ENCODE results near the gene EPB41L4B. TPM values are rescaled to one million over a fixed set of nuclear protein-coding genes. Genes with fewer than 3 reads are reported as not detected.

EPB41L4B gene
- total and polyA plus RNA-seq, 2 of the 4 experiments (the other 2 are of a cell fraction) = 0.36 to 0.54 TPM

- BruUV-seq (replicated peaks) = no TSS peak
- Histone ChIP-seq H3K4me1 (ENCODE audit: control insufficient read depth, insufficient read depth, low read length) (no peaks in the 10 kb centered on the region), H3K4me3 (ENCODE audit: insufficient read depth, low read depth, low read length) (no peak overlapping the region), H2BK120ac (ENCODE audit: low read depth, low read length) (no peak overlapping the region), H4K5ac (ENCODE audit: low read depth, low read length) (no peak overlapping the region), H2AK9ac (replicated peaks; ENCODE audit: low read depth, low read length, poor library complexity) (no peak overlapping the region), H3K9me1 (ENCODE audit: insufficient read depth, low read length) (no peaks in the 10 kb centered on the region), H4K20me1 (ENCODE audit: insufficient read depth, low read length) (no peaks in the 10 kb centered on the region), H2BK20ac (ENCODE audit: low read depth, low read length) (no peak overlapping the region), H3K4me2 (ENCODE audit: low read depth, low read length) (no peak overlapping the region), H2BK15ac (ENCODE audit: low read depth, low read length) (no peak overlapping the region), H3K23ac (ENCODE audit: low read depth, low read length) (no peak overlapping the region), H4K91ac (ENCODE audit: insufficient read depth, low read depth, low read length) (no peak overlapping the region), H3K27ac (ENCODE audit: insufficient read depth, low read length) (no peak overlapping the region), H3K79me1 (ENCODE audit: low read depth in 1 of 2, low read length in 2 of 2) (no peaks in the 10 kb centered on the region), H3K56ac (ENCODE audit: extremely low read depth, insufficient read depth, low read length) (no peak overlapping the region), H3K18ac (ENCODE audit: low read depth, low read length) (no peak overlapping the region), H3K14ac (replicated peaks; ENCODE audit: low read depth, low read length) (no peak overlapping the region), H3K9ac (ENCODE audit: low read depth, low read length) (no peak overlapping the region), H2BK5ac (ENCODE audit: low read depth, low read length, poor library complexity, severe bottlenecking) (no peak overlapping the region), H4K8ac (ENCODE audit: low read depth in 2 of 2, low read length in 2 of 2) (no peak overlapping the region), H3K36me3 (ENCODE audit: control insufficient read depth, insufficient read depth, low read length) (no peaks in the 10 kb centered on the region), H3K4ac (ENCODE audit: low read depth, low read length) (no peak overlapping the region), H2AK5ac (ENCODE audit: low read depth, low read length) (no peak overlapping the region), H2AFZ (replicated peaks; ENCODE audit: low read length, poor library complexity) (no peak overlapping the region), H3K9me3 (ENCODE audit: control insufficient read depth, insufficient read depth, low read length) (peaks cover 2% of the 10 kb centered on the region), H3K27me3 (ENCODE audit: control insufficient read depth, insufficient read depth, low read length) (peaks cover 38% of the 10 kb centered on the region)
- TF ChIP-seq CTCF (conservative IDR thresholded peaks at IDR 0.05; ENCODE audit: low read depth, low read length) (no peak), FOS (IDR thresholded peaks at IDR 0.05; ENCODE audit: low read depth, low read length) (no peak), RAD21 (IDR thresholded peaks at IDR 0.05; ENCODE audit: low read length) (no peak), MXI1 (IDR thresholded peaks at IDR 0.05; ENCODE audit: borderline replicate concordance, low read depth, low read length) (no peak), NFE2L2 (IDR thresholded peaks at IDR 0.05; ENCODE audit: low read depth, low read length) (no peak), ELK1 (IDR thresholded peaks at IDR 0.05; ENCODE audit: borderline replicate concordance, low read depth, low read length) (no peak), MAZ (IDR thresholded peaks at IDR 0.05; ENCODE audit: borderline replicate concordance, low read depth, low read length) (no peak), USF2 (IDR thresholded peaks at IDR 0.05; ENCODE audit: low read depth, low read length) (no peak), CHD1 (IDR thresholded peaks at IDR 0.05; ENCODE audit: low read depth, low read length) (no peak), BHLHE40 (IDR thresholded peaks at IDR 0.05; ENCODE audit: low read depth, low read length) (no peak), MAFK (IDR thresholded peaks at IDR 0.05; ENCODE audit: low read depth, low read length) (no peak), POLR2A (IDR thresholded peaks at IDR 0.05; ENCODE audit: low read depth, low read length) (no peak), SMC3 (IDR thresholded peaks at IDR 0.05; ENCODE audit: low read depth, low read length) (no peak), CEBPB (IDR thresholded peaks at IDR 0.05; ENCODE audit: low read depth, low read length) (no peak), RCOR1 (IDR thresholded peaks at IDR 0.05; ENCODE audit: insufficient replicate concordance, low read length) (no peak), RFX5 (IDR thresholded peaks at IDR 0.05; ENCODE audit: low read depth, low read length) (no peak)
- DNase-seq (no peak), ATAC-seq (ENCODE audit: low read depth) (no peak)
- ChIA-PET POLR2A (ENCODE audit: unreplicated experiment) (no interaction called here), CTCF (no interaction called here)
- 80% methylated on average over 2 of the region's 3 CpGs; no CpG with 5 or more reads in 1 of the 2 experiments for WGBS, 2 experiments (ENCODE audit: extremely low coverage in 2 of 2, insufficient read length in 1 of 2)
- intact Hi-C loops (cut with micrococcal nuclease) = no loop called here
- in situ Hi-C loops (cut with MboI; ENCODE audit: low sequenced_read_pairs) = loop anchor here (10.0 kb wide), 1 partner anchor 58 kb away; no protein-coding TSS in a partner anchor
- dilution Hi-C loops (cut with HindIII; ENCODE audit: low sequenced_read_pairs, unreplicated experiment) = no loop called here
Observed at GRCh38 chr9:109162677-109163076, 158.2 kb downstream of the EPB41L4B start.

All from IMR-90 (cell line).